ENCODE results near the gene ESF1.

The ESF1 gene

DNA sequence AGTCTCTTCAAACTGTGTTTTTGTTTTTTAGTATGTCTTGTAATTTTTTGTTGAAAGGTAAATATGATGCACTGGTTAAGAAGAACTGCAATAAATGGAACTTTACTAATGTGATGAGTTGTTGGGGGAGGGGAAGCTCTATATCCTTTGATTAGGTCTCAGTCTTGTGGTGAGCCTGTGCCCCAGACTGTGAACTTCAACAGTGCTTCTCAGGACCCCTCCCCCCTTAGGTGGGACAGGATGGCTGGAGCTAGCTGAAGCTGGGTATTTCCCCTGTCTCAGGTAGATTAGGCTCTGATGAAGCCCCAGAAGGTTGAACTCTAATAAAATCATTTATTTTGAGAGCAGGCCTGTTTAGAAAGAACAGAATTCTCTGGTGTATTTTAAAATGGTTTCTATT, 114.6 kb downstream of the ESF1 start:
- TF ChIP-seq, protein P1, sequence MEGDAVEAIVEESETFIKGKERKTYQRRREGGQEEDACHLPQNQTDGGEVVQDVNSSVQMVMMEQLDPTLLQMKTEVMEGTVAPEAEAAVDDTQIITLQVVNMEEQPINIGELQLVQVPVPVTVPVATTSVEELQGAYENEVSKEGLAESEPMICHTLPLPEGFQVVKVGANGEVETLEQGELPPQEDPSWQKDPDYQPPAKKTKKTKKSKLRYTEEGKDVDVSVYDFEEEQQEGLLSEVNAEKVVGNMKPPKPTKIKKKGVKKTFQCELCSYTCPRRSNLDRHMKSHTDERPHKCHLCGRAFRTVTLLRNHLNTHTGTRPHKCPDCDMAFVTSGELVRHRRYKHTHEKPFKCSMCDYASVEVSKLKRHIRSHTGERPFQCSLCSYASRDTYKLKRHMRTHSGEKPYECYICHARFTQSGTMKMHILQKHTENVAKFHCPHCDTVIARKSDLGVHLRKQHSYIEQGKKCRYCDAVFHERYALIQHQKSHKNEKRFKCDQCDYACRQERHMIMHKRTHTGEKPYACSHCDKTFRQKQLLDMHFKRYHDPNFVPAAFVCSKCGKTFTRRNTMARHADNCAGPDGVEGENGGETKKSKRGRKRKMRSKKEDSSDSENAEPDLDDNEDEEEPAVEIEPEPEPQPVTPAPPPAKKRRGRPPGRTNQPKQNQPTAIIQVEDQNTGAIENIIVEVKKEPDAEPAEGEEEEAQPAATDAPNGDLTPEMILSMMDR (IDR thresholded peaks at IDR 0.05; ENCODE audit: insufficient read depth, missing control alignments), result no peak
- no peak for FAIRE-seq
- DNase-seq (ENCODE audit: insufficient read length, low spot score), result no peak

DNA sequence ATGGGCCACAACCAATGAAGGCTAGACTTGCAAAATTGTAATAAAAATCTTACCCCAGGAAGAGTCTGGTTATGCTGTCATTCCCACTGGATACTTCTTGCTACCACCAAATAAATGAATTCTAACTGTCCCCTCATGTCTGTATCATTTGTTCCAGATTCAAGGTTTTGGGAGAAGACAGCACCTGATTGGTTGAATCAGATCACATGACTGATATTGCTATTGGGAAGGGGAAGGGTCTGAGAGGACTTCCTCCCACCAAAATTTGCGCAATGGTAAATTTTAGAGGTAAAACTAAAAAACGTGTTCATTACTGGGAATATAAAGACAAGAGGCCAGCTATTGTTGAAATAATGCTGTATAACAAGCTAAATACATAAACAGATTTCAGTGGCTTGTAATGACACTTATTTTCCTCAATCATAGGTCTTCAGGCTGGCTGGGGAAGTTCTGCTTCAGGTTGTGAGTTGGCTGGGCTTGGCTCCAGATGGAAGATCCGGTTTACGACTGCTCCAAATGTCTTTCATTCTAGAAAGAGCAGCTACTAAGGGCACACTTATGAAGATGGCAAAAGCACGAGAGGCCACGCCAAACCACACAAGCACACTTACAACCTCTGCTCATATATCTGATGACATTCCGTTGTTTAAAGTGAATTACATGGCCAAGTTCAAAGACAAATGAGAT, 118.9 kb downstream of the ESF1 start:
- DNase-seq (ENCODE audit: insufficient read length, low spot score) (no peak), FAIRE-seq (no peak)
- TF ChIP-seq, protein P1 (IDR thresholded peaks at IDR 0.05; ENCODE audit: insufficient read depth, missing control alignments), result no peak

Measured in D721Med (cell line).